Esophagus muscularis mucosa (tissue), 4 donors: ENCODE measurements around the gene GRIN3A. TPM values are rescaled to one million over a fixed set of nuclear protein-coding genes. Genes with fewer than 3 reads are reported as not detected.

ENCODE experiments used
- DNase-seq: peaks from one replicate; pipeline ENCODE4 v3.0.0-alpha.2; 2017; ENCODE audit errors: extremely low spot score
- H3K27ac ChIP-seq, 4 donors: fragments of 200-600 bp; sonication (generic); replicated peaks in 1 of 4; 1 replicate in 3 of 4; 2 replicates in 1 of 4; pipeline ENCODE4 v1.5.1; 2016 to 2019; ENCODE audit warnings: mild to moderate bottlenecking in 1 of 4
- H3K27me3 ChIP-seq, 4 donors: fragments of 200-600 bp; sonication (generic); one replicate each; pipeline versions ENCODE4 v1.5.1 to v1.6.0; 2016 to 2019
- H3K36me3 ChIP-seq, 4 donors: fragments of 200-600 bp; sonication (generic); one replicate each; pipeline ENCODE4 v1.5.1; 2016 to 2019
- H3K4me1 ChIP-seq, 4 donors: fragments of 200-600 bp; sonication (generic); one replicate each; pipeline ENCODE4 v1.5.1; 2016 to 2019
- H3K4me3 ChIP-seq, 4 donors: fragments of 200-600 bp; sonication (generic); 1 replicate in 2 of 4; 2 replicates in 2 of 4; pipeline ENCODE4 v1.5.1; 2016 to 2019; ENCODE audit warnings: mild to moderate bottlenecking in 4 of 4, moderate library complexity in 1 of 4
- H3K9me3 ChIP-seq, 4 donors: fragments of 200-600 bp; sonication (generic); 1 replicate in 3 of 4; 2 replicates in 1 of 4; pipeline ENCODE4 v1.5.1; 2016 to 2019
- CTCF ChIP-seq, 3 experiments: fragments of 200-600 bp in 2 of 3; fragments of 450-650 bp in 1 of 3; sonication (generic) in 2 of 3; IDR thresholded peaks; one replicate each; pipeline ENCODE4 v1.5.1; 2017 to 2019; ENCODE audit warnings: antibody characterized with exemption in 3 of 3, mild to moderate bottlenecking in 2 of 3, moderate library complexity in 1 of 3
- EP300 ChIP-seq: sonication (generic); formaldehyde crosslinking; IDR thresholded peaks from one replicate; pipeline ENCODE4 v1.6.1; 2017; ENCODE audit warnings: antibody characterized with exemption
- POLR2A ChIP-seq: fragments of 450-650 bp; IDR thresholded peaks from one replicate; pipeline ENCODE4 v1.6.1; 2017; ENCODE audit warnings: antibody characterized with exemption, moderate library complexity, mild to moderate bottlenecking, low read depth
- POLR2AphosphoS5 ChIP-seq, 2 donors: sonication (generic); formaldehyde crosslinking; IDR thresholded peaks; one replicate each; pipeline ENCODE4 v1.6.1; 2017; ENCODE audit warnings: antibody characterized with exemption in 2 of 2
- WGBS: methylation state at CpG from one replicate; pipeline ENCODE4 v1.1.5; 2018; 5-methylcytosine and 5-hydroxymethylcytosine counted together
- intact Hi-C: fragments of 100-400 bp; cut with DNase I; formaldehyde crosslinking; loops from one replicate; pipeline ENCODE4 v1.15.1; 2023
- total RNA-seq, 4 donors: library from RNA; depleted of rRNA; stranded (reverse); fragments of >200 nt; gene quantifications; one replicate each; pipeline versions ENCODE4 v1.1.0 to v1.2.1, GENCODE V29; 2016

The GRIN3A gene
- total RNA-seq, 4 donors from 2014 or later: under 0.01 to 0.58 (median 0.37) TPM

GRCh38 chr9:101705135-101705661 is 33.2 kb downstream of the GRIN3A start:
- Histone ChIP-seq H3K4me3 (peak overlapping the region; percentile 37 to 52 (median 40)), H3K36me3 (no peaks in the 10 kb centered on the region), H3K27ac (no peak overlapping the region), H3K4me1 (peaks cover 0 to 9% (median 8%) of the 10 kb centered on the region in 4 donors), H3K9me3 (no peaks in the 10 kb centered on the region), H3K27me3 (peaks cover 0 to 3% (median 0%) of the 10 kb centered on the region in 4 donors)
- intact Hi-C loops: no loop called here
- no peak for DNase-seq
- 4% methylated on average over 21 of the region's 21 CpGs for WGBS
- TF ChIP-seq CTCF (IDR thresholded peaks at IDR 0.05) (peak; percentile 22 to 33 (median 28)), POLR2AphosphoS5 (IDR thresholded peaks at IDR 0.05) (no peak)

GRCh38 chr9:101702257-101702656 is 36.2 kb downstream of the GRIN3A start:
- Histone ChIP-seq H3K9me3 (no peaks in the 10 kb centered on the region), H3K27me3 (no peaks in the 10 kb centered on the region), H3K4me3 (no peak overlapping the region), H3K27ac (no peak overlapping the region), H3K36me3 (no peaks in the 10 kb centered on the region), H3K4me1 (peaks cover 0 to 9% (median 8%) of the 10 kb centered on the region in 4 donors)
- DNase-seq: no peak
- intact Hi-C loops: no loop called here
- no peak for TF ChIP-seq POLR2A
- no peak for TF ChIP-seq CTCF (IDR thresholded peaks at IDR 0.05)
- TF ChIP-seq POLR2AphosphoS5 (IDR thresholded peaks at IDR 0.05): no peak
- no peak for TF ChIP-seq EP300

- Histone ChIP-seq H3K27ac (no peak overlapping the region), H3K36me3 (no peaks in the 10 kb centered on the region), H3K4me3 (no peak overlapping the region), H3K27me3 (no peaks in the 10 kb centered on the region), H3K9me3 (no peaks in the 10 kb centered on the region), H3K4me1 (peaks cover 0 to 10% (median 3%) of the 10 kb centered on the region in 4 donors)
- TF ChIP-seq POLR2AphosphoS5 (IDR thresholded peaks at IDR 0.05) (no peak), CTCF (IDR thresholded peaks at IDR 0.05) (no peak), EP300 (no peak), POLR2A (no peak)
- DNase-seq: no peak
- intact Hi-C loops: no loop called here
- 92% methylated on average over 1 of the region's 1 CpG for WGBS
These were observed 44.7 kb downstream of the GRIN3A start for GRCh38 chr9:101693546-101694336.

- TF ChIP-seq EP300: no peak
- no peak for TF ChIP-seq POLR2A
- no peak for TF ChIP-seq POLR2AphosphoS5 (IDR thresholded peaks at IDR 0.05)
- TF ChIP-seq CTCF (IDR thresholded peaks at IDR 0.05): no peak
- 88% methylated on average over 2 of the region's 2 CpGs for WGBS
- intact Hi-C loops: no loop called here
- peaks cover 0 to 10% (median 3%) of the 10 kb centered on the region in 4 donors for H3K4me1 ChIP-seq
- no peak overlapping the region for H3K4me3 ChIP-seq
- H3K36me3 ChIP-seq: no peaks in the 10 kb centered on the region
- no peaks in the 10 kb centered on the region for H3K27me3 ChIP-seq
- no peak overlapping the region for H3K27ac ChIP-seq
- no peaks in the 10 kb centered on the region for H3K9me3 ChIP-seq
- no peak for DNase-seq
These were observed 46.8 kb downstream of the GRIN3A start for GRCh38 chr9:101691657-101692056.
